H4 (cell line): ENCODE results near the gene RASA3. TPM values are rescaled to one million over a fixed set of nuclear protein-coding genes. Genes with fewer than 3 reads are reported as not detected.
"Not testable (repeated sequence)": the region's sequence is repeated elsewhere in the genome, so short reads cannot be mapped to it uniquely, and the experiment has no call there.

Experiments used
- DNase-seq: peaks from one replicate; pipeline ENCODE4 v3.0.0-alpha.2; 2015; ENCODE audit warnings: low spot score
- total RNA-seq: library from RNA; depleted of rRNA; stranded (reverse); fragments of >200 nt; shearing (Covaris generic); gene quantifications from 2 replicates; pipeline ENCODE4 v1.2.3, GENCODE V29; 2014

The RASA3 gene
- total RNA-seq, 1 experiment from 2014 or later = 6.3 TPM

GRCh38 chr13:114101358-114102130 is 30.9 kb downstream of the RASA3 start:
- DNase-seq = no peak

- DNase-seq = no peak
These were observed 31.7 kb downstream of the RASA3 start for GRCh38 chr13:114100446-114101357.

- DNase-seq = peak; percentile 50
These were observed 32.4 kb downstream of the RASA3 start for GRCh38 chr13:114099918-114100445.

- DNase-seq = peak; percentile 84
These were observed 33.2 kb downstream of the RASA3 start for GRCh38 chr13:114099191-114099590.

GRCh38 chr13:114098689-114099056 is 33.8 kb downstream of the RASA3 start:
- DNase-seq = not testable (repeated sequence)

- no peak for DNase-seq
These were observed 34.3 kb downstream of the RASA3 start for GRCh38 chr13:114097893-114098688.

GRCh38 chr13:114097212-114097892 is 35.1 kb downstream of the RASA3 start:
- DNase-seq = no peak

- DNase-seq = no peak
These were observed 35.6 kb downstream of the RASA3 start for GRCh38 chr13:114096811-114097211.

- no peak for DNase-seq
These were observed 36.4 kb downstream of the RASA3 start for GRCh38 chr13:114096031-114096485.

- no peak for DNase-seq
These were observed 36.9 kb downstream of the RASA3 start for GRCh38 chr13:114095486-114095885.

GRCh38 chr13:114093118-114093517 is 39.3 kb downstream of the RASA3 start:
- no peak for DNase-seq

- no peak for DNase-seq
These were observed 40.0 kb downstream of the RASA3 start for GRCh38 chr13:114092468-114092867.

GRCh38 chr13:114090476-114090875 is 41.9 kb downstream of the RASA3 start:
- no peak for DNase-seq

GRCh38 chr13:114089751-114090400 is 42.5 kb downstream of the RASA3 start:
- no peak for DNase-seq

GRCh38 chr13:114089341-114089740 is 43.1 kb downstream of the RASA3 start:
- DNase-seq = no peak

GRCh38 chr13:114088863-114089262 is 43.6 kb downstream of the RASA3 start:
- DNase-seq = no peak

GRCh38 chr13:114088234-114088633 is 44.2 kb downstream of the RASA3 start:
- DNase-seq = no peak

GRCh38 chr13:114087430-114087829 is 45.0 kb downstream of the RASA3 start:
- no peak for DNase-seq

- DNase-seq = no peak
These were observed 49.4 kb downstream of the RASA3 start for GRCh38 chr13:114082849-114083645.
